Neutrophil (primary cell): ENCODE results near the gene FKBP11.

Experiments used
- H3K27ac ChIP-seq: fragments of 200-600 bp; sonication (generic); 2 replicates; pipeline ENCODE4 v1.5.1; 2016; ENCODE audit warnings: mild to moderate bottlenecking, moderate library complexity
- H3K27me3 ChIP-seq: fragments of 200-600 bp; sonication (generic); 2 replicates; pipeline ENCODE4 v1.6.0; 2016; ENCODE audit warnings: mild to moderate bottlenecking
- H3K36me3 ChIP-seq: fragments of 200-600 bp; sonication (generic); 2 replicates; pipeline ENCODE4 v1.5.1; 2017
- H3K4me1 ChIP-seq, 2 experiments: fragments of 200-600 bp in 1 of 2; sonication (generic) in 1 of 2; 1 replicate in 1 of 2; 2 replicates in 1 of 2; pipeline versions ENCODE4 v1.5.1 to v1.6.1; 2013 to 2016; ENCODE audit warnings: low read depth in 1 of 2, low read length in 1 of 2, mild to moderate bottlenecking in 1 of 2, moderate library complexity in 1 of 2; ENCODE audit not compliant: control insufficient read depth in 1 of 2, insufficient read depth in 1 of 2
- H3K4me3 ChIP-seq, 2 experiments: fragments of 200-600 bp in 1 of 2; sonication (generic) in 1 of 2; 1 replicate in 1 of 2; 2 replicates in 1 of 2; pipeline ENCODE4 v1.5.1; 2013 to 2016; ENCODE audit warnings: low read depth in 1 of 2, low read length in 1 of 2, mild to moderate bottlenecking in 1 of 2, moderate library complexity in 1 of 2
- H3K9me3 ChIP-seq: fragments of 200-600 bp; sonication (generic); 2 replicates; pipeline ENCODE4 v1.5.1; 2016
- TF ChIP-seq, protein P1 (sequence below): fragments of 200-600 bp; sonication (generic); IDR thresholded peaks from 2 replicates; pipeline ENCODE4 v1.5.1; 2016; ENCODE audit warnings: antibody characterized with exemption

Gene FKBP11

DNA sequence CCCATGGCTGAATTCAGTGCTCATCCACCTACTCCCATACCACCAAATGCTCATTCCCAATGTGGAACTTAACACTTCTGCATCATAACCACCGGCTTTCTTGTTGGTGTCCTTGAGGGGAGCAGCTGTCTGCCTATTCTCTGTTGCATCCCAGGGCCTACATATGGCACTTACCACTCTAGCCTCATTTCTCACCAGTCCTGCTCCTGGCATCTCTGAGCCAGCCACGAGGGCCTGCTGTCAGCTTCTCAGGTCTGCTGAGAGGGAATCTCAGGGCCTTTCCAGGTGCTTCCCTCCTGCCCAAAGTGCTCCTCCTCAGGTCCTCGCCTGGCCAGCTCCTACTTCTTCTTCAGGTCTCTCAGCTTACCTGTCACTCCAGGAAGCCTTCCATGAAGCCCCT, 35.6 kb downstream of the FKBP11 start:
- Histone ChIP-seq H3K9me3 (no peaks in the 10 kb centered on the region), H3K4me1 (no peaks in the 10 kb centered on the region), H3K27me3 (peaks cover 59% of the 10 kb centered on the region), H3K36me3 (no peaks in the 10 kb centered on the region), H3K4me3 (no peak overlapping the region), H3K27ac (no peak overlapping the region)
- TF ChIP-seq, protein P1, sequence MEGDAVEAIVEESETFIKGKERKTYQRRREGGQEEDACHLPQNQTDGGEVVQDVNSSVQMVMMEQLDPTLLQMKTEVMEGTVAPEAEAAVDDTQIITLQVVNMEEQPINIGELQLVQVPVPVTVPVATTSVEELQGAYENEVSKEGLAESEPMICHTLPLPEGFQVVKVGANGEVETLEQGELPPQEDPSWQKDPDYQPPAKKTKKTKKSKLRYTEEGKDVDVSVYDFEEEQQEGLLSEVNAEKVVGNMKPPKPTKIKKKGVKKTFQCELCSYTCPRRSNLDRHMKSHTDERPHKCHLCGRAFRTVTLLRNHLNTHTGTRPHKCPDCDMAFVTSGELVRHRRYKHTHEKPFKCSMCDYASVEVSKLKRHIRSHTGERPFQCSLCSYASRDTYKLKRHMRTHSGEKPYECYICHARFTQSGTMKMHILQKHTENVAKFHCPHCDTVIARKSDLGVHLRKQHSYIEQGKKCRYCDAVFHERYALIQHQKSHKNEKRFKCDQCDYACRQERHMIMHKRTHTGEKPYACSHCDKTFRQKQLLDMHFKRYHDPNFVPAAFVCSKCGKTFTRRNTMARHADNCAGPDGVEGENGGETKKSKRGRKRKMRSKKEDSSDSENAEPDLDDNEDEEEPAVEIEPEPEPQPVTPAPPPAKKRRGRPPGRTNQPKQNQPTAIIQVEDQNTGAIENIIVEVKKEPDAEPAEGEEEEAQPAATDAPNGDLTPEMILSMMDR = no peak

DNA sequence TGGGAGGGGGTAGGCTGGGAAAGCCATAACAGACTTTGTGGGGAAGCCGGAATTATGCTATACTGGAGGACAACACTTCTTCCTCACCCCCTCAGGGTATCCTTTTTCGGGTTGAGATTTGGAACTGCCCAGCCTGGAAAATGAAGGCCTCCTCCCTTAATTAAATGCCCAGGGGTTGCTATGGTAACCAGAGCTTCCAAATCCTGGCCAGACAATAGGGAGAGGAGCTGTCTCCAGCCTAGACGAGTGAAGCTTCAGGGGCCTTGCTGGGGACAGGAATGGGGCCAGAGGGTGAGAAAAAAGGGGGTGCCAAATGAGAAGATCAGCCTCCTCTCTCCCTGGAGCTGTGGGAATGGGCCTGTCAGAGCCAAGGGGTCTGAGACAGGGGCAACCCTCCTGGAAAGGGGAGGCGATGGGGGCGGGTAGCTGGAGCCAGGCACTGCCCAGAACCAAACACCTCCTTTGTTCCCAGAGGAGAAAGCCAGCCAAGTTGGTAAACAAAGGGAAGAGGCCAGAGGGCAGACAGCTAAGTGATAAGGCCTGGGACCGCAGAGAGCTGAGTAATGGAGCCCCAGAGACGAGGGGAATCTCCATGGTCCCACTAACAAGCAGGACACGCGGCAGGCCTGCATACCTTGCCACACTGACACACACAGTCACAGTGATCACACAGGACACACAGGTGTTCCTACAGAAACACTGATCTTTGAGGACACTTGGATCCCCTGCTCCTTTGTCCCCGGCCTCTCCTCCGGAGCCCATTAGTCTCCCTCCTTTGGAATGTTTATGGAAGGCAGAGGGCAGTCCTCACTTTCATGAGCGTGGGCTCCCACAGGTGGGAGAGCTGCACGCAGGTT, 41.8 kb downstream of the FKBP11 start:
- Histone ChIP-seq H3K27me3 (peaks cover 65% of the 10 kb centered on the region), H3K4me3 (no peak overlapping the region), H3K27ac (no peak overlapping the region), H3K9me3 (no peaks in the 10 kb centered on the region), H3K4me1 (no peaks in the 10 kb centered on the region), H3K36me3 (no peaks in the 10 kb centered on the region)
- TF ChIP-seq, protein P1 = no peak

GRCh38 chr12:48882972-48883304, 42.4 kb downstream of the FKBP11 start:
- H3K27ac ChIP-seq = no peak overlapping the region
- H3K36me3 ChIP-seq = no peaks in the 10 kb centered on the region
- H3K9me3 ChIP-seq = no peaks in the 10 kb centered on the region
- peaks cover 65% of the 10 kb centered on the region for H3K27me3 ChIP-seq
- no peaks in the 10 kb centered on the region for H3K4me1 ChIP-seq
- H3K4me3 ChIP-seq = no peak overlapping the region
- TF ChIP-seq, protein P1 = no peak

DNA sequence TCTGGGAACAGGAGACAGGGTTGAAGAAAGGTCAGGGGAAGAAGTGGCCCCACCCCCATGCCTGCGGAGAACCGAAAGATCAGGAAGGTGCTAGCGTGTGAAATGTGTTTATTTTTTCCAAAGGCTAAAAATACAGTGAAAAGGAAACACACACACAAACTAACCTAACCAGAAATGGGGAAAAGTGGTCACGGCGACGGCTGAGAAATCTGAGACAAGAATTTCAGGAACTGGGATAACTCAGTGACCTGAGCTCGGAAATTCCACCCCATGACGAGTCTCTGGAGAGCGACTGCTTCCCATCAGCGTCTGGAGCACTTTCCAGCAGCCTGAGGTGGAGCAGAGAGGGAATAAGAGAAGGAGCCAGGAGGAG, 43.0 kb downstream of the FKBP11 start:
- H3K36me3 ChIP-seq = no peaks in the 10 kb centered on the region
- no peak overlapping the region for H3K27ac ChIP-seq
- no peaks in the 10 kb centered on the region for H3K4me1 ChIP-seq
- H3K27me3 ChIP-seq = peaks cover 65% of the 10 kb centered on the region
- no peak overlapping the region for H3K4me3 ChIP-seq
- TF ChIP-seq, protein P1 = no peak
- no peaks in the 10 kb centered on the region for H3K9me3 ChIP-seq

GRCh38 chr12:48881686-48882314, 43.5 kb downstream of the FKBP11 start:
- TF ChIP-seq, protein P1 = no peak
- Histone ChIP-seq H3K9me3 (no peaks in the 10 kb centered on the region), H3K27me3 (peaks cover 65% of the 10 kb centered on the region), H3K4me1 (no peaks in the 10 kb centered on the region), H3K36me3 (no peaks in the 10 kb centered on the region), H3K27ac (no peak overlapping the region), H3K4me3 (no peak overlapping the region)
